Peyer's patch (tissue), 4 donors: ENCODE results near the gene SCFD2. TPM values are rescaled to one million over a fixed set of nuclear protein-coding genes. Genes with fewer than 3 reads are reported as not detected.

Experiments used
- DNase-seq, 3 donors: peaks; one replicate each; pipeline ENCODE4 v3.0.0-alpha.2; 2017 to 2019
- H3K27ac ChIP-seq, 4 donors: fragments of 200-600 bp; sonication (generic); one replicate each; pipeline ENCODE4 v1.5.1; 2016 to 2019
- H3K27me3 ChIP-seq, 2 donors: fragments of 200-600 bp; sonication (generic); one replicate each; pipeline ENCODE4 v1.5.1; 2019
- H3K36me3 ChIP-seq, 3 donors: fragments of 200-600 bp; sonication (generic); one replicate each; pipeline ENCODE4 v1.5.1; 2016 to 2019
- H3K4me1 ChIP-seq, 4 donors: fragments of 200-600 bp; sonication (generic); one replicate each; pipeline ENCODE4 v1.5.1; 2016 to 2019
- H3K4me3 ChIP-seq, 4 donors: fragments of 200-600 bp; sonication (generic); 1 replicate in 3 of 4; 2 replicates in 1 of 4; pipeline ENCODE4 v1.5.1; 2016 to 2019; ENCODE audit warnings: mild to moderate bottlenecking in 1 of 4
- H3K9me3 ChIP-seq, 4 donors: fragments of 200-600 bp; sonication (generic); one replicate each; pipeline ENCODE4 v1.5.1; 2016 to 2019; ENCODE audit warnings: mild to moderate bottlenecking in 1 of 4
- CTCF ChIP-seq, 6 experiments: fragments of 450-650 bp in 4 of 6; fragments of 200-600 bp in 2 of 6; sonication (generic) in 1 of 6; IDR thresholded peaks; one replicate each; pipeline ENCODE4 v1.5.1; 2017 to 2019; ENCODE audit warnings: antibody characterized with exemption in 6 of 6, mild to moderate bottlenecking in 3 of 6, moderate library complexity in 1 of 6
- POLR2A ChIP-seq, 2 donors: fragments of 450-650 bp; IDR thresholded peaks; one replicate each; pipeline ENCODE4 v1.5.1; 2017; ENCODE audit warnings: antibody characterized with exemption in 2 of 2, mild to moderate bottlenecking in 2 of 2, moderate library complexity in 2 of 2
- total RNA-seq, 4 donors: library from RNA; depleted of rRNA; stranded (reverse); fragments of >200 nt; gene quantifications; one replicate each; pipeline ENCODE4 v1.1.0, GENCODE V29; 2016

Gene SCFD2
- total RNA-seq, 4 donors from 2014 or later = 17.3 to 165 (median 30.1) TPM

GRCh38 chr4:52917817-52918216 lies 448.0 kb downstream of the SCFD2 start:
- Histone ChIP-seq H3K4me3 (no peak overlapping the region), H3K27me3 (no peaks in the 10 kb centered on the region), H3K9me3 (no peaks in the 10 kb centered on the region), H3K27ac (no peak overlapping the region), H3K36me3 (no peaks in the 10 kb centered on the region), H3K4me1 (no peaks in the 10 kb centered on the region)
- TF ChIP-seq POLR2A (IDR thresholded peaks at IDR 0.05) = no peak
- DNase-seq = no peak

GRCh38 chr4:52915730-52916300 lies 450.0 kb downstream of the SCFD2 start:
- H3K27ac ChIP-seq = no peak overlapping the region
- no peaks in the 10 kb centered on the region for H3K27me3 ChIP-seq
- no peaks in the 10 kb centered on the region for H3K36me3 ChIP-seq
- no peak overlapping the region for H3K4me3 ChIP-seq
- H3K9me3 ChIP-seq = no peaks in the 10 kb centered on the region
- DNase-seq = no peak
- TF ChIP-seq POLR2A (IDR thresholded peaks at IDR 0.05) (no peak), CTCF (IDR thresholded peaks at IDR 0.05) (no peak)
- H3K4me1 ChIP-seq = no peaks in the 10 kb centered on the region

- DNase-seq = no peak
- no peak overlapping the region for H3K4me3 ChIP-seq
- TF ChIP-seq POLR2A (IDR thresholded peaks at IDR 0.05) = no peak
- TF ChIP-seq CTCF (IDR thresholded peaks at IDR 0.05) = no peak
- H3K27me3 ChIP-seq = no peaks in the 10 kb centered on the region
- H3K36me3 ChIP-seq = no peaks in the 10 kb centered on the region
- H3K9me3 ChIP-seq = no peaks in the 10 kb centered on the region
- H3K27ac ChIP-seq = no peak overlapping the region
- no peaks in the 10 kb centered on the region for H3K4me1 ChIP-seq
Measured at GRCh38 chr4:52915191-52915590, 450.7 kb downstream of the SCFD2 start.

DNA sequence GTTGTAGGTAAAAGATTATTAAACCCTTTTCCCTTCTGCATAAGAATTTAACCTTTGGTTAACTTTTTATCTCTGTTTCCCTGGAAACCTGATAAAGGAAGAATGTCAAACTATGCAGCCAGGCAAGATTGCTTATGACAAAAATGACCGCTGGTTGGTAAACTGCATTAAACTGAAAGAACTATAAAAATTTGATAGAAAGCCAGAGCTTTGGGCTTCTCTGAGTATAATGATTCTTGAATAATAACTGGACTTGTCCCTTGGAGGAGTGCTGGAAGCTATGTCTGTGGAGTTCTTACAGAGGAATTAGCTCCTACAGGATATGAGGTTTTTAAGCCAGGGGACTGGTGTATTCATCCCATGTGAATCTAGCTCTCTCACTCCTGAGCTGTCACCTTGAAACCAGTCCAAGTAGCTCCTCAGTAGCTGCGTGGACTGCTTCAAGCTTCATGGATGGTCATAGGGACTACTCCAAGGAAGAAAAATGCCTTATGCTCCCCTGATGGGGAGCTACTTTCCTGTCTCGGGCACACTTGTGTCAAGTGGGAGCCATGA lies 451.7 kb downstream of the SCFD2 start:
- Histone ChIP-seq H3K27me3 (no peaks in the 10 kb centered on the region), H3K4me3 (no peak overlapping the region), H3K36me3 (no peaks in the 10 kb centered on the region), H3K27ac (no peak overlapping the region), H3K4me1 (no peaks in the 10 kb centered on the region), H3K9me3 (no peaks in the 10 kb centered on the region)
- TF ChIP-seq POLR2A (IDR thresholded peaks at IDR 0.05) (no peak), CTCF (IDR thresholded peaks at IDR 0.05) (no peak)
- DNase-seq = no peak

- no peak overlapping the region for H3K27ac ChIP-seq
- H3K9me3 ChIP-seq = no peaks in the 10 kb centered on the region
- H3K4me3 ChIP-seq = no peak overlapping the region
- DNase-seq = no peak
- no peaks in the 10 kb centered on the region for H3K36me3 ChIP-seq
- H3K4me1 ChIP-seq = no peaks in the 10 kb centered on the region
- H3K27me3 ChIP-seq = no peaks in the 10 kb centered on the region
- TF ChIP-seq CTCF (IDR thresholded peaks at IDR 0.05) (no peak), POLR2A (IDR thresholded peaks at IDR 0.05) (no peak)
Measured at GRCh38 chr4:52912608-52913007, 453.3 kb downstream of the SCFD2 start.

- no peaks in the 10 kb centered on the region for H3K4me1 ChIP-seq
- H3K36me3 ChIP-seq = no peaks in the 10 kb centered on the region
- no peaks in the 10 kb centered on the region for H3K27me3 ChIP-seq
- DNase-seq = peak; percentile 64 to 90 (median 68)
- no peak overlapping the region for H3K4me3 ChIP-seq
- no peaks in the 10 kb centered on the region for H3K9me3 ChIP-seq
- H3K27ac ChIP-seq = no peak overlapping the region
- TF ChIP-seq POLR2A (IDR thresholded peaks at IDR 0.05) = no peak
- peak in 5 of 6 experiments; percentile 15 to 74 (median 56) for TF ChIP-seq CTCF (IDR thresholded peaks at IDR 0.05)
Measured at GRCh38 chr4:52911684-52912294, 454.1 kb downstream of the SCFD2 start.
